Activated B cell treated with CpG ODN at 0.5 μM for 24 hours (primary cell): ENCODE data around the gene MUC2. TPM values are rescaled to one million over a fixed set of nuclear protein-coding genes. Genes with fewer than 3 reads are reported as not detected.

Experiments
- ATAC-seq: fragments of 200-7000 bp; cut with Tn5 transposase; one replicate; pipeline ENCODE4 v1.10.0; 2021; ENCODE audit warnings: low read depth, mild to moderate bottlenecking, moderate library complexity
- CTCF ChIA-PET: fragments of 350-600 bp; sonication (Branson Sonifier 250); formaldehyde crosslinking; loops from one replicate; lab custom pipeline; 2021; ENCODE audit warnings: antibody characterized with exemption; lab: Charles Lee
- POLR2A ChIA-PET: fragments of 350-600 bp; sonication (Branson Sonifier 250); formaldehyde crosslinking; loops from one replicate; lab custom pipeline; 2021; ENCODE audit warnings: antibody characterized with exemption; lab: Charles Lee
- DNase-seq: peaks from one replicate; pipeline ENCODE4 v3.0.0; 2022
- H3K27ac Mint-ChIP-seq: one replicate; pipeline ENCODE4 v1.8.0; 2020; ENCODE audit warnings: mixed read lengths
- H3K27me3 Mint-ChIP-seq: one replicate; pipeline ENCODE4 v1.8.0; 2021; ENCODE audit warnings: mixed read lengths
- H3K36me3 Mint-ChIP-seq: one replicate; pipeline ENCODE4 v1.8.0; 2021; ENCODE audit warnings: low read depth, mixed read lengths
- H3K4me1 Mint-ChIP-seq: one replicate; pipeline ENCODE4 v1.8.0; 2021; ENCODE audit warnings: mixed read lengths
- H3K4me3 Mint-ChIP-seq: one replicate; pipeline ENCODE4 v1.8.0; 2020; ENCODE audit warnings: mild to moderate bottlenecking, mixed read lengths
- H3K9me3 Mint-ChIP-seq: one replicate; pipeline ENCODE4 v1.8.0; 2020; ENCODE audit warnings: mixed read lengths
- intact Hi-C: fragments of 100-400 bp; cut with micrococcal nuclease; formaldehyde crosslinking; loops from one replicate; pipeline ENCODE4 v1.15.1; 2024
- total RNA-seq: library from RNA; stranded (reverse); gene quantifications from 2 replicates; pipeline ENCODE4 v1.2.3, GENCODE V29; 2022
- TF ChIP-seq, protein P1 (sequence below): fragments of 200-600 bp; IDR thresholded peaks from one replicate; pipeline ENCODE4 v1.8.0; 2022; ENCODE audit warnings: antibody characterized with exemption, mild to moderate bottlenecking

The MUC2 gene
- total RNA-seq, 1 donor from 2014 or later: not detected

DNA sequence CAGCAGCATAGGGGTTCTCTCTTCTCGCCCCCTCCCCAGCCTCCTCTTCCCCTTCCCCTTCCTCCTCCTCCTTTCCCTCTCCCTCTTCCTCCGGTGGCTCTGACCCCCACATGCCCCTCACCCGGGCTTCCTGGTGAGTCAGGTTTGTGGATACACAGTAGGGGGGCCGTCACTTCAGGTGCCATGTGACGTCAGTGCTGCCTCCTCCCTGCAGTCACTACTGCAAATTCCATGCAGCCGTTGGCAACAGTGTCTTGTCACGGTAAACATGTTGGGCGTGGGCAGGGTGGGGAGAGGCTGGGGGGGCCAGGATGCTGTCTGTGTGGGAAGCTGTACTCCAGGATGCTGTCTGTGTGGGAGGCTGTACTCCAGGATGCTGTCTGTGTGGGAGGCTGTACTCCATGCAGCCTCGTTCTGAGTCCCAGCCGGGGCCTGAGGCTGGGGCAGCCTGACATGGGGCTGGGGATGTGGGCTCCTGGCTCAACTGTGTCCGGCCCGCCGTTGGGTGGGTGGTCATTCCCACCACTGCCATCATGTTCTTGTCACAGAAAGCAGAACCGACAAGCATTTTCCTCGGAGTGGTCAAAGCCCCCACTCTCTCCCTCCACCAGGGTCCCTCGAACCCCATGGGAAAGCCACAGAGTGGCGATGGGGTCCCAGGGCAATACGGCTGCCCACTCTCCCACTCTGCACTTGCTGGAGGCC lies 2.4 kb upstream of the MUC2 start:
- Mint-ChIP-seq H3K4me3 (no peak overlapping the region), H3K36me3 (no peaks in the 10 kb centered on the region), H3K4me1 (no peaks in the 10 kb centered on the region), H3K27ac (no peak overlapping the region), H3K27me3 (no peaks in the 10 kb centered on the region), H3K9me3 (no peaks in the 10 kb centered on the region)
- no peak for ATAC-seq
- intact Hi-C loops: no loop called here
- no peak for DNase-seq
- CTCF ChIA-PET: no interaction called here
- POLR2A ChIA-PET: no interaction called here
- TF ChIP-seq, protein P1, sequence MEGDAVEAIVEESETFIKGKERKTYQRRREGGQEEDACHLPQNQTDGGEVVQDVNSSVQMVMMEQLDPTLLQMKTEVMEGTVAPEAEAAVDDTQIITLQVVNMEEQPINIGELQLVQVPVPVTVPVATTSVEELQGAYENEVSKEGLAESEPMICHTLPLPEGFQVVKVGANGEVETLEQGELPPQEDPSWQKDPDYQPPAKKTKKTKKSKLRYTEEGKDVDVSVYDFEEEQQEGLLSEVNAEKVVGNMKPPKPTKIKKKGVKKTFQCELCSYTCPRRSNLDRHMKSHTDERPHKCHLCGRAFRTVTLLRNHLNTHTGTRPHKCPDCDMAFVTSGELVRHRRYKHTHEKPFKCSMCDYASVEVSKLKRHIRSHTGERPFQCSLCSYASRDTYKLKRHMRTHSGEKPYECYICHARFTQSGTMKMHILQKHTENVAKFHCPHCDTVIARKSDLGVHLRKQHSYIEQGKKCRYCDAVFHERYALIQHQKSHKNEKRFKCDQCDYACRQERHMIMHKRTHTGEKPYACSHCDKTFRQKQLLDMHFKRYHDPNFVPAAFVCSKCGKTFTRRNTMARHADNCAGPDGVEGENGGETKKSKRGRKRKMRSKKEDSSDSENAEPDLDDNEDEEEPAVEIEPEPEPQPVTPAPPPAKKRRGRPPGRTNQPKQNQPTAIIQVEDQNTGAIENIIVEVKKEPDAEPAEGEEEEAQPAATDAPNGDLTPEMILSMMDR: no peak

DNA sequence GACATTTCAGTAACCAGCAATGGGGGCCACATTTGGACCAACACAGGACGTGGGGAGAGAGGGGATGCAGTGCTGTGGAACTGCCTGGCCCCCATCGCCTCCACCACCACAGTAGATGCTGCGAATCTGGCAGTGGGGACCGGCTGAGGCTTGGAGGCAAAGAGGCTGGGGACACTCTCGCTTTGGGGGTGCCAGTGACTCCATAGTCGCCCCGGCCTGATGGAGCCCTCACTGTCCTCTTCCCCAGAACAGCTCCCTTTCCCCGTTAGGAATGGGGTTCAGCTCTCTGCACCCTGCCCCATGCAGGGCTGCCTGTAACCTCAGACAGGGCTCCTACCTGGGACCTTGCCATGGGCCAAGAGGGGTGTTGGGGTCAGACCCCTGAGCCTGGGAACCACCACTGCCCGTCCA lies 1.8 kb upstream of the MUC2 start:
- H3K36me3 Mint-ChIP-seq: no peaks in the 10 kb centered on the region
- no peak for ATAC-seq
- H3K4me1 Mint-ChIP-seq: no peaks in the 10 kb centered on the region
- H3K9me3 Mint-ChIP-seq: no peaks in the 10 kb centered on the region
- TF ChIP-seq, protein P1: no peak
- POLR2A ChIA-PET: no interaction called here
- H3K27me3 Mint-ChIP-seq: no peaks in the 10 kb centered on the region
- no peak overlapping the region for H3K4me3 Mint-ChIP-seq
- DNase-seq: no peak
- intact Hi-C loops: no loop called here
- no peak overlapping the region for H3K27ac Mint-ChIP-seq
- CTCF ChIA-PET: no interaction called here

DNA sequence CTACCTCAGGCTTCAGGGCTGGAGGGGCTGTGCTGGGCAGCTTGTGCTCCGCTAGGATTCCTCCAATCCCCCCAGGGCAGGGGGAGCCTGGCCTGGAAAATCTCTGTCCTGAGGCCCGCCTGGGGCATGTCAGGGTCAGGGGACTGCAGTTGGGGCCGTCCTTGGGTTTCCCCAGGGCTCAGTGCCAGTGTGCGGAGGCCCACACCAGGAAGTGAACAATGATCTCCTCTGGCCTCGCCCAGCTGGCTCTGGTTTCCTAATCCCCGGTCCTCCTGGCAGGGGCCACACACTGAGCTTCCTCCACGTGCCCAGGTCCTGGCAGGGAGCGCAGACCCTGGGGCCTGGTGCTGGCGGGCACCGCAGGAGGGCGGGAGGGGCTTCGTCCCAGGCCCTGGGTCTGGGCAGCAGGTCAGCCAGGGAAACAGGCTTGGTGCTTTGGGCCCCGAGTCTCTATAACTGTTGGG lies 1.4 kb upstream of the MUC2 start:
- H3K4me1 Mint-ChIP-seq: no peaks in the 10 kb centered on the region
- DNase-seq (no peak), ATAC-seq (no peak)
- ChIA-PET POLR2A (no interaction called here), CTCF (no interaction called here)
- TF ChIP-seq, protein P1: no peak
- H3K36me3 Mint-ChIP-seq: no peaks in the 10 kb centered on the region
- no peak overlapping the region for H3K4me3 Mint-ChIP-seq
- intact Hi-C loops: no loop called here
- no peak overlapping the region for H3K27ac Mint-ChIP-seq
- no peaks in the 10 kb centered on the region for H3K27me3 Mint-ChIP-seq
- H3K9me3 Mint-ChIP-seq: no peaks in the 10 kb centered on the region

DNA sequence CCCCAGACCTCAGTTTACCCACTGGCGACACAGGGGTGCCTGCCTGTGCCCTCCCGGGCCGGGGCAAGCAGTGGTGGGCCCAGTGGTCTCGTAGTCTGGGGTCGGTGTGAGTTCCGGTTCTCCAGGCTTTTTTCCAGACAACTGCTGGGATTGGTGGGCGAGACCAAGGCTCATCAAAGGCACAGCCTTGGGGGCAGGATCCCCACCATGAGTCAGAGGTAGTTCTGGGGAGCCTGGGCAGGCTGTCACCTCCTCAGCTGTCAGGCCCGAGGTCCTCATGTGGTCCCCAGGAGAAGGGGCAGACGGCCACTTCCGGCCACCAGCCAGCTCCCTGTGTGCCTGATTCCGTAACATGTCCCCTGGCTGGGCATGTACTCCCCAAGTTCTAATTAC lies 827 bp upstream of the MUC2 start:
- ATAC-seq: no peak
- H3K4me1 Mint-ChIP-seq: no peaks in the 10 kb centered on the region
- no peaks in the 10 kb centered on the region for H3K36me3 Mint-ChIP-seq
- H3K27ac Mint-ChIP-seq: no peak overlapping the region
- H3K27me3 Mint-ChIP-seq: no peaks in the 10 kb centered on the region
- no peak overlapping the region for H3K4me3 Mint-ChIP-seq
- ChIA-PET POLR2A (no interaction called here), CTCF (no interaction called here)
- no peak for DNase-seq
- intact Hi-C loops: no loop called here
- TF ChIP-seq, protein P1: no peak
- H3K9me3 Mint-ChIP-seq: no peaks in the 10 kb centered on the region

DNA sequence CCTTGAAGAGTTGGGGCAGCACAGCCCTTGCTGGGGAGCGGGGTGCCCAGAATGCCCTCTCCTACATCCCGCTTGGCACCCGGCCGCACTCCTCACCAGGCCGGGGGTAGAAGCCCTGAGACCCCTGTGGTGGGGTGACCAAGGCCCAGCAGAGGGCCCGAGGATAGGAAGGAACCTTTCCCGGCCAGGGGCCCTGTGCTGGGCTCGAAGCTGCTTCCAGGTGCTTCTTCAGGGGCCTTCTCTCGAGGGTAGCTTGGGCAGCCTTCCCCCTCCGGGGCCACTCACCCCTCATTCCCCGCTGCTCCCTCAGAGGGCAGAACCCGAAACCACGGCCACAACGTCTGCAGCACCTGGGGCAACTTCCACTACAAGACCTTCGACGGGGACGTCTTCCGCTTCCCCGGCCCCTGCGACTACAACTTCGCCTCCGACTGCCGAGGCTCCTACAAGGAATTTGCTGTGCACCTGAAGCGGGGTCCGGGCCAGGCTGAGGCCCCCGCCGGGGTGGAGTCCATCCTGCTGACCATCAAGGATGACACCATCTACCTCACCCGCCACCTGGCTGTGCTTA lies 752 bp downstream of the MUC2 start:
- no peak overlapping the region for H3K27ac Mint-ChIP-seq
- no peaks in the 10 kb centered on the region for H3K27me3 Mint-ChIP-seq
- no peaks in the 10 kb centered on the region for H3K9me3 Mint-ChIP-seq
- intact Hi-C loops: no loop called here
- no peaks in the 10 kb centered on the region for H3K36me3 Mint-ChIP-seq
- H3K4me3 Mint-ChIP-seq: no peak overlapping the region
- no peak for DNase-seq
- ChIA-PET POLR2A (no interaction called here), CTCF (no interaction called here)
- ATAC-seq: no peak
- H3K4me1 Mint-ChIP-seq: no peaks in the 10 kb centered on the region
- TF ChIP-seq, protein P1: no peak
